ENCODE results near the gene GPR39. TPM values are rescaled to one million over a fixed set of nuclear protein-coding genes. Genes with fewer than 3 reads are reported as not detected.

Gene GPR39
- total RNA-seq, 1 donor from 2014 or later: 1.3 TPM

- DNase-seq (ENCODE audit: low spot score): no peak
Observed at GRCh38 chr2:132668987-132669907, 252.6 kb downstream of the GPR39 start.

GRCh38 chr2:132669908-132670495 is 253.4 kb downstream of the GPR39 start, which contains the start of gene LYPD1:
LYPD1 (minus strand) TSS chr2:132670205; CDS start chr2:132669932, 273 bp downstream.
- no peak for DNase-seq (ENCODE audit: low spot score)

- no peak for DNase-seq (ENCODE audit: low spot score)
Observed at GRCh38 chr2:132670496-132671150, 254.0 kb downstream of the GPR39 start.

GRCh38 chr2:132671151-132671835 is 254.7 kb downstream of the GPR39 start:
- no peak for DNase-seq (ENCODE audit: low spot score)

GRCh38 chr2:132676999-132677398 is 260.4 kb downstream of the GPR39 start:
- no peak for DNase-seq (ENCODE audit: low spot score)

- DNase-seq (ENCODE audit: low spot score): no peak
Observed at GRCh38 chr2:132677661-132678060, 261.1 kb downstream of the GPR39 start.

GRCh38 chr2:132678483-132678882 is 261.9 kb downstream of the GPR39 start:
- DNase-seq (ENCODE audit: low spot score): no peak

- no peak for DNase-seq (ENCODE audit: low spot score)
Observed at GRCh38 chr2:132680544-132680943, 263.9 kb downstream of the GPR39 start.

- no peak for DNase-seq (ENCODE audit: low spot score)
Observed at GRCh38 chr2:132681766-132682165, 265.2 kb downstream of the GPR39 start.

- DNase-seq (ENCODE audit: low spot score): no peak
Observed at GRCh38 chr2:132690664-132691303, 274.2 kb downstream of the GPR39 start.

- no peak for DNase-seq (ENCODE audit: low spot score)
Observed at GRCh38 chr2:132691556-132691955, 275.0 kb downstream of the GPR39 start.

GRCh38 chr2:132692816-132693215 is 276.2 kb downstream of the GPR39 start:
- no peak for DNase-seq (ENCODE audit: low spot score)

Data from mesenteric fat pad (tissue), 1 donor.